Measurements from ENCODE around the gene RANBP17.

The RANBP17 gene

DNA sequence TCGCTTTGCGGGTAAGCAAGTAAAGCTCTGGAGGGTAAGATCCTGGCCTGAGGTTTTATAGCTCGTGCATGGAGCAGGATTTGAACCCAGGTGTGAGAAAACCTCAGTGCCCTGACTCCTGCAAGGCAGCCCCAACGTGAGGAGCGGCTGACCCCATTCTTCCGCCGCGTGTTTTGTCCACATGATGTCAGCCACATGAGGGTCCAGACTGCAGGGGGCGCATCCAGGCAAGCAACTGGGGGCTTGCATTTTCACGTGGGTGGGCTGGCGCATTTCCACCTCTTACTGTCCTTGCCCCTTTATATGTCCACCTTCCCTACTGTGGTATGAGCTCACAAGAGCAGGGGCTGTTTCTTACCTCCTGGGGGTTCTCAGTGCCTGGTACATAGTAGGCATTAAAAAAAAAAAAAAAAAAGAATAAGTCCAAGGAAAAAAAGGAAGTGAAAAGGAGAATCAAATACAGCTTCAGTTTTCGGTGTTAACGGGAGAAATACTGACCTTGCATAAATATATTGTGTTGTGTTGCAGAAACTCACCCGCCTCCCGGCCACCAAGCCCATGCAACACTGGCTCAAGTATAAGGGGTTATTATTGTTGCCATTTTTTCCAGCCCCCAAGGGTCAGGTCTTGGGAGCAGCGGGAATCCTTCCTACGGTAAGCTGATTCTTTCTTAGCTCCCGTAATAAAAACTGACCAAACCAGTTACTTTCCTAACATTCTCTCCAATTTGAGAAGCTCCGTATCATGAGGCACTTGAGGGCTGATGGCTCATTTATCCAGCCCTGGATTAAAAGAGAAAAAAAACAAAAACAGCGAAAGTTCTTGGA is 462.2 kb downstream of the RANBP17 start:
- no peak for DNase-seq

GRCh38 chr5:171330021-171330420 is 468.2 kb downstream of the RANBP17 start:
- DNase-seq, result no peak

DNA sequence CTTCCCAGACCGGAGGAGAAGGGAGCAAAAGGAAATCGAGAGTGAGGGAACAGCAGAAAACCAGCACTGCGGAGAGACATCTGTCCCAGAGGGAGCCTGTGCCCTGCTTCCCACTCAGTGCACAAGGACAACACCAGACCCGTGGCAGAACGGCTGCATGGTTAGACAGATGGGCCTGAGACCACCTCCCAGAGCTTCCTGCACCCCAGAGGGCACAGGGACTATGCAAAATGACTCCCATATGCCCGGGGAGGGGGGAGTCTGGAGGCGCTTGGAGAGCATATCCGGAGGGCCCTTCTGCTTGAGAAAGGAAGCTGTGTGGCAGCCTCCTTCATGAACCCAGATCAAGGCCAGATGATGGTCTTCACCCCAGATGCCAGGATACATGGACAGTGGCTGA is 473.8 kb downstream of the RANBP17 start:
- DNase-seq, result no peak

GRCh38 chr5:171336521-171337209 is 474.8 kb downstream of the RANBP17 start:
- DNase-seq, result no peak

GRCh38 chr5:171337210-171337569 is 475.4 kb downstream of the RANBP17 start:
- no peak for DNase-seq

DNA sequence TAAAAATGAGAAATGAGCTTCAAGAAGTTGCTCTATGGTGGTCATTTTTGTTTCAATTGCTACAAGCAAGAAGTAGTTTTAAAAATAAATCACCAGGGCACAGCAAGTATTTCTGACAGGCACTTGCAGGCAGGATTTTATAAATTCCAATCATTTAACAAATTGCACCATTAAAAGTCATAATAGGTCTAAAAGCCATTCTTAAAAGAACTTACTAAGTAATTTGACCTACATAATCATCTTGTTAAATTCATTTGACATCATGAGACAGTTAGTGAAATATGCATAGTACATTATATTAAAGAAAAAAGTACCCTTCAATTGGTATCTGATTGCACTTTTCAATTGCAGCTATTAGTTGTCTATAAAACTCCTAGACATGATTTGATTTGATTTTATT is 478.2 kb downstream of the RANBP17 start:
- DNase-seq, result no peak

DNA sequence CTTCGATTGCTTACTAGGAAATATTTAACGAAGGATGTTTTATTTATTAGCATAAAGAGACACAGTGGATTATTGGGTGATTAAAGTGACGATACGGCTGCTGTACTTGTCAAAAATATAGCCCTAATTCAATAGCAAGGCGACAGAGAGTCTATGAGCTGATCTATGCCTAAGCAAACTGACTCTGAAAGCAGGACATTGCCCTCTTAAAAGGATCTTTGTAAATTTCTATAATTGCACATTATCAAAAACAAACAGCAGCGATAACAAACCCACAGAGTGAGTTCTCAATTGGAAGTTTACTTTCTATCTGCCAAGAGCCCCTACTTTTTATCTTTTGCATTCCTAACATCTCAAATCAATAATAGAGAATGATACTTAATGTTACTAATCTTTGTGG is 478.7 kb downstream of the RANBP17 start:
- DNase-seq, result no peak

DNA sequence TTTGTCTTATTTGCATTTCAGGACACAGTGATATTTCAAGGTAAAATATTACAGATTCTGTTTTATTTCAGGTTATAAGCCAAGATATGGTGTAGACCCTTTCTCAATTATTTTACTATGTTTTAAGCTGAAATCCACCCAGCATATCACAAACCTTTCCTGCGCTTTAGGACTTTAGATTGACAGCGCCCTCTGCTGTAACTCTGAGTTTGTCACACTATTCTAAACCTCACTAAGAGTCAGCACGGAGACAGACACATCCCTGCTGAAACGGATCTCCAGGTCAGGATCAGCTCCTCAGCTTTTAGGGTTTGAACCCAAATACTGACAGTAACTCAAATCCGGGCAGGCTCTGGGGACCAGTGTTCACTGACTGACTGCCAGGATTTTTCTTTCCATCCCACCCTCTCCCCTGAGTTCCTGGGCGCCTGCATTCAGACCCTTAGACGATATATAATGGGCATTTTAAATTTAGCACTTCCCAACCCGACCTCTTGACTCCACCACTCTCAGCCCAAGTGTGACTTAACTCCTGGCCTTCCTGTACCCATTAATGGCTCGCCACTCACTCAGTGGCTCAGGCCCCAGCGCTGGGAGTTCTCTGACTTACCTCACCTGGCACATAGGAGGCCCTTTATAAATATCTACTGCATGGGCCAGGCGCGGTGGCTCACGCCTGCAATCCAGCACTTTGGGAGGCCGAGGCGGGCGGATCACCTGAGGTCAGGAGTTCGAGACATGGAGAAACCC is 480.7 kb downstream of the RANBP17 start:
- DNase-seq, result peak in 1 of 2 experiments; percentile 5

DNA sequence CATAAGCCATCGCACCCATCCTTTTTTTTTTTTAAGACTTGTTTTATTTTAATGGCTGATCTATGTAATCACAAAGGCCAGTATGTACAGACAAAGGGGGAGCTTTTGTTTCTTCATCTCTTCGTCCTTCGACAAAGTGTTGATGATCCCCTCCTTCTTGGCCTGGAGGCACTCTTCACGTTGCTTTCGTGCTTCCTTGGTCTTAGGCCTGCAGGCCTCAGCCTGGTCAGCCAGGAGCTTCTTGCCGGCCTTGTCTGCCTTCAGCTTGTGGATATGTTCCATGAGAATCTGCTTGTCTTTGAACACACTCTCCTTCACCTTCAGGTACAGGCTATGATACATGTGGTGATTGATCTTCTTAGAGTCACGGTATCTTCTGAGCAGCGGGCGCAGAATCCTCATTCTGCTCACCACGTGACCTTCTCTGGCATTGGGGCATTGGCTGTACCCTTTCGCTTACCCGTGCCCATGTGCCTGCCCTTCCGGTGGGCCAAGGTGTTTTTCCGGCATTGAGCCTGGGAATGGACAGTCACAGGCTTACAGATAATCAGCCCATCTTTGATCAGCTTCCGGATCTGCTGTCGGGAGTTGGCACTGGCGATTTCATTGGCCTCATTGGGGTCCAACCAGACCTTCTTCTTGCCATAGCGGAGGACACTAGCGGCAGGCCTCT is 483.3 kb downstream of the RANBP17 start:
- DNase-seq, result no peak
